Transverse colon (tissue), 3 donors: ENCODE results near the gene CELF4.

Experiments
- CTCF ChIP-seq, 5 experiments: fragments of 200-600 bp in 3 of 5; fragments of 450-650 bp in 2 of 5; sonication (generic) in 3 of 5; IDR thresholded peaks; 1 replicate in 2 of 5; 2 replicates in 3 of 5; pipeline ENCODE4 v1.5.1; 2016 to 2017; ENCODE audit warnings: antibody characterized with exemption in 5 of 5, inconsistent platforms in 3 of 5, mild to moderate bottlenecking in 2 of 5, moderate library complexity in 1 of 5
- POLR2A ChIP-seq: fragments of 450-650 bp; IDR thresholded peaks from one replicate; pipeline ENCODE4 v1.6.1; 2016; ENCODE audit warnings: antibody characterized with exemption, mild to moderate bottlenecking, moderate library complexity

- TF ChIP-seq CTCF (IDR thresholded peaks at IDR 0.05) (no peak), POLR2A (no peak)
These were observed 65.7 kb downstream of the CELF4 start for GRCh38 chr18:37499913-37500312.
